H9 (cell line): ENCODE results near the gene CYB5R3. TPM values are rescaled to one million over a fixed set of nuclear protein-coding genes. Genes with fewer than 3 reads are reported as not detected.
"Not testable (repeated sequence)": the region's sequence is repeated elsewhere in the genome, so short reads cannot be mapped to it uniquely, and the experiment has no call there.

Source experiments
- DNase-seq: peaks from one replicate; pipeline ENCODE4 v3.0.0-alpha.2; 2017
- H2AFZ ChIP-seq: one replicate; pipeline ENCODE4 v1.6.1; 2013; ENCODE audit warnings: mild to moderate bottlenecking, low read length, control low read depth, moderate library complexity
- H2AK5ac ChIP-seq: 2 replicates; pipeline ENCODE4 v1.6.1; 2013; ENCODE audit warnings: low read length, control low read depth, mixed read lengths; ENCODE audit not compliant: insufficient read length
- H2BK120ac ChIP-seq: one replicate; pipeline ENCODE4 v1.6.1; 2013; ENCODE audit warnings: low read depth, mild to moderate bottlenecking, low read length, control low read depth, inconsistent platforms; ENCODE audit not compliant: poor library complexity, severe bottlenecking
- H2BK12ac ChIP-seq: 2 replicates; pipeline ENCODE4 v1.6.1; 2013; ENCODE audit warnings: low read length, control low read depth, mixed read lengths, low read depth; ENCODE audit not compliant: insufficient read length
- H2BK15ac ChIP-seq: 2 replicates; pipeline ENCODE4 v1.6.1; 2013; ENCODE audit warnings: low read depth, low read length, control low read depth
- H2BK20ac ChIP-seq: one replicate; pipeline ENCODE4 v1.6.1; 2013; ENCODE audit warnings: low read depth, mild to moderate bottlenecking, low read length, control low read depth, inconsistent platforms; ENCODE audit not compliant: poor library complexity, severe bottlenecking
- H2BK5ac ChIP-seq: 2 replicates; pipeline ENCODE4 v1.6.1; 2013; ENCODE audit warnings: low read length, control low read depth, mixed read lengths; ENCODE audit not compliant: insufficient read length
- H3K14ac ChIP-seq: 2 replicates; pipeline ENCODE4 v1.6.1; 2013; ENCODE audit warnings: low read length, control low read depth; ENCODE audit not compliant: insufficient read depth
- H3K18ac ChIP-seq: 2 replicates; pipeline ENCODE4 v1.6.1; 2013; ENCODE audit warnings: low read depth, mild to moderate bottlenecking, mixed read lengths, low read length, control low read depth; ENCODE audit not compliant: insufficient read length
- H3K23ac ChIP-seq: 2 replicates; pipeline ENCODE4 v1.6.1; 2013; ENCODE audit warnings: low read length, control low read depth, mixed read lengths, low read depth; ENCODE audit not compliant: insufficient read length
- H3K23me2 ChIP-seq: 2 replicates; pipeline ENCODE4 v1.6.1; 2013; ENCODE audit warnings: low read depth, mild to moderate bottlenecking, mixed read lengths, low read length, control low read depth; ENCODE audit not compliant: insufficient read length, poor library complexity, severe bottlenecking
- H3K27ac ChIP-seq: 2 replicates; pipeline ENCODE4 v1.5.1; 2013; ENCODE audit warnings: low read length, control low read depth, mixed read lengths, low read depth; ENCODE audit not compliant: insufficient read length
- H3K27me3 ChIP-seq: 2 replicates; pipeline ENCODE4 v1.6.1; 2013; ENCODE audit warnings: low read length, control low read depth, inconsistent platforms; ENCODE audit not compliant: insufficient read depth
- H3K4ac ChIP-seq: 2 replicates; pipeline ENCODE4 v1.6.1; 2013; ENCODE audit warnings: low read depth, mild to moderate bottlenecking, control low read depth, inconsistent platforms, low read length, moderate library complexity
- H3K4me1 ChIP-seq: 2 replicates; pipeline ENCODE4 v1.6.1; 2013; ENCODE audit warnings: low read length, control low read depth, inconsistent platforms; ENCODE audit not compliant: insufficient read depth
- H3K4me2 ChIP-seq: 2 replicates; pipeline ENCODE4 v1.6.1; 2013; ENCODE audit warnings: low read length, control low read depth, mixed read lengths; ENCODE audit not compliant: insufficient read length, insufficient read depth
- H3K56ac ChIP-seq: 2 replicates; pipeline ENCODE4 v1.6.1; 2013; ENCODE audit warnings: low read depth, mild to moderate bottlenecking, mixed read lengths, low read length, control low read depth; ENCODE audit not compliant: insufficient read length
- H3K79me1 ChIP-seq: 2 replicates; pipeline ENCODE4 v1.6.1; 2013; ENCODE audit warnings: low read depth, mild to moderate bottlenecking, moderate library complexity, low read length, control low read depth, inconsistent platforms; ENCODE audit not compliant: insufficient read depth, poor library complexity, severe bottlenecking
- H3K79me2 ChIP-seq: 2 replicates; pipeline ENCODE4 v1.6.1; 2013; ENCODE audit warnings: low read length, control low read depth, inconsistent platforms; ENCODE audit not compliant: insufficient read depth
- H3K9ac ChIP-seq: 2 replicates; pipeline ENCODE4 v1.6.1; 2013; ENCODE audit warnings: low read length, control low read depth, mixed read lengths; ENCODE audit not compliant: insufficient read length; ENCODE audit errors: extremely low read depth
- H3K9me3 ChIP-seq: one replicate; pipeline ENCODE4 v1.6.1; 2013; ENCODE audit warnings: low read depth, low read length, inconsistent platforms; ENCODE audit not compliant: control insufficient read depth
- H3T11ph ChIP-seq: one replicate; pipeline ENCODE4 v1.6.1; 2013; ENCODE audit warnings: mild to moderate bottlenecking, low read length, control low read depth, inconsistent platforms
- H4K20me1 ChIP-seq: one replicate; pipeline ENCODE4 v1.6.1; 2013; ENCODE audit not compliant: control insufficient read depth, insufficient read length, insufficient read depth
- H4K5ac ChIP-seq: 2 replicates; pipeline ENCODE4 v1.6.1; 2013; ENCODE audit warnings: low read depth, mild to moderate bottlenecking, mixed read lengths, low read length, control low read depth; ENCODE audit not compliant: insufficient read length
- H4K8ac ChIP-seq: replicated peaks from 2 replicates; pipeline ENCODE4 v1.6.1; 2013; ENCODE audit warnings: low read length, control low read depth, mixed read lengths, low read depth; ENCODE audit not compliant: insufficient read length
- H4K91ac ChIP-seq: 2 replicates; pipeline ENCODE4 v1.6.1; 2013; ENCODE audit warnings: low read depth, mild to moderate bottlenecking, moderate library complexity, mixed read lengths, low read length, control low read depth; ENCODE audit not compliant: insufficient read length
- H3K27ac Mint-ChIP-seq, 3 experiments: 2 replicates in 2 of 3; 3 replicates in 1 of 3; pipeline ENCODE4 v1.8.0; 2020 to 2021; ENCODE audit warnings: mixed read lengths in 3 of 3, mild to moderate bottlenecking in 1 of 3, moderate library complexity in 1 of 3
- H3K27me3 Mint-ChIP-seq: 2 replicates; pipeline ENCODE4 v1.8.0; 2021; ENCODE audit warnings: low read depth, mild to moderate bottlenecking, moderate library complexity, mixed read lengths
- H3K36me3 Mint-ChIP-seq, 3 experiments: 2 replicates in 2 of 3; 3 replicates in 1 of 3; pipeline ENCODE4 v1.8.0; 2020 to 2021; ENCODE audit warnings: low read depth in 3 of 3, mixed read lengths in 3 of 3; ENCODE audit not compliant: insufficient read depth in 1 of 3
- H3K4me1 Mint-ChIP-seq, 2 experiments: 2 replicates each; pipeline ENCODE4 v1.8.0; 2020; ENCODE audit warnings: mixed read lengths in 2 of 2
- H3K4me3 Mint-ChIP-seq, 2 experiments: 2 replicates in 1 of 2; 3 replicates in 1 of 2; pipeline ENCODE4 v1.8.0; 2020 to 2021; ENCODE audit warnings: mild to moderate bottlenecking in 2 of 2, mixed read lengths in 2 of 2, moderate library complexity in 1 of 2
- H3K9me3 Mint-ChIP-seq, 2 experiments: 2 replicates in 1 of 2; 3 replicates in 1 of 2; pipeline ENCODE4 v1.8.0; 2020; ENCODE audit warnings: mild to moderate bottlenecking in 2 of 2, mixed read lengths in 2 of 2, moderate library complexity in 1 of 2
- WGBS: extraction: QIAGEN DNeasy Blood & Tissue Kit; methylation state at CpG from one replicate; pipeline ENCODE4 v1.1.7; 2013; ENCODE audit warnings: missing lambda C conversion rate, low lambda C conversion rate, mixed read lengths; ENCODE audit not compliant: insufficient read length; ENCODE audit errors: extremely low coverage; 5-methylcytosine and 5-hydroxymethylcytosine counted together
- total RNA-seq: library from RNA; stranded (reverse); gene quantifications from 2 replicates; pipeline ENCODE4 v1.2.1, GENCODE V29; 2021
- TF ChIP-seq, protein P1 (sequence below): fragments of 200-600 bp; sonication (generic); conservative IDR thresholded peaks from 3 replicates; pipeline ENCODE4 v1.8.0; 2021; ENCODE audit warnings: antibody characterized with exemption, mild to moderate bottlenecking

The CYB5R3 gene
- total RNA-seq, 1 experiment from 2014 or later = 97.4 TPM

DNA sequence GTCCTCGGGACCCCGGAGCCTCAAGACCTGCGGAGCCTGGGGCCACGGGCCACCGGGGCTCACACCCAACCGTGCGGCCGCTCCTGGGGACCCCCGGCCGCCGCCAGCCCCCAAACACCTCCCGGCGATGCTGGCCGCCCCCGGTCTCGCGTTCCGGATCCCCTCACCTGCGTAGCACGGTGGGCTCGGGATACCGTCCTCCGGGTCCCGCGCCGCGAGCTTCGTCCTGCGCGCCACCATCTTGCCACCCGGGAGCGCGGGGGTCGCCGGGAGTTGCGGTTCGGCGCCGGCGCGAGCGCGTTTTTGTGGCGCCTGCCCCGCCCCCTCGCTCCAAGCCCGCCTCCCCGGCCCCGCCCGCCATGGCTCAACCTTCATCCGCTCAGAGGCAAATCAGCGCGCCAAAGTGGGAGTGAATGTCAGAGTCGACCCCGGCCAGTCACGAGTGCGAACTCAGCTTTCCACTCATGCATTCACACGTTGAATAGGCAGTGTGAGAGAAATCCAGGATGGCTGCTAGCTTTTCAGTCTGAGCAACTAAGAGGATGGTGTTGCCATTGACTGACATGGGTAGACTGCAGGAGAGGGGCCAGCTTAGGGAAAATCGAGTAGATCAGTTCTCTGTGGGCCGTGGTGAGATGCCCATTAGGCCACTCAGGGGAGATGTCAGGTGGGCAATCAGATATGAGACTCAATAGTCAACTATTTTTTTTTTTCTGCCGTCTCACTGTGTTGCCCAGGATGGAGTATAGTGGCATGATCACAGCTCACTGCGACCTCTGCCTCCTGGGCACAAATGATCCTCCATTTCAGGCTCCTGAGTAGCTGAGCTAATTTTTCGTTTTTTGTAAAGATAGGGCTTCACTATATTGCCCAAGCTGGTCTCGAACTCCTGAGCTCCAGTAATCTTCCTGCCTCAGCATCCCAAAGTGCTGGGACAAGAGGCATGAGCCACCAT, 67.2 kb downstream of the CYB5R3 start:
- H4K20me1 ChIP-seq = no peaks in the 10 kb centered on the region
- H2AFZ ChIP-seq = no peak overlapping the region
- no peak overlapping the region for H3K23ac ChIP-seq
- H3K27ac ChIP-seq = no peak overlapping the region
- peaks cover 8 to 11% of the 10 kb centered on the region in 2 experiments for H3K4me1 Mint-ChIP-seq
- no peak overlapping the region for H3K56ac ChIP-seq
- peak overlapping the region; percentile 48 to 94 (median 75); a peak in 5 of 7 replicates for H3K27ac Mint-ChIP-seq
- H3K9me3 Mint-ChIP-seq = no peaks in the 10 kb centered on the region; a peak in 1 of 5 replicates
- no peak overlapping the region for H2BK12ac ChIP-seq
- no peaks in the 10 kb centered on the region for H3K9me3 ChIP-seq
- H3K18ac ChIP-seq = peak overlapping the region; percentile 86
- H2BK20ac ChIP-seq = no peak overlapping the region
- no peak overlapping the region for H4K5ac ChIP-seq
- TF ChIP-seq, protein P1, sequence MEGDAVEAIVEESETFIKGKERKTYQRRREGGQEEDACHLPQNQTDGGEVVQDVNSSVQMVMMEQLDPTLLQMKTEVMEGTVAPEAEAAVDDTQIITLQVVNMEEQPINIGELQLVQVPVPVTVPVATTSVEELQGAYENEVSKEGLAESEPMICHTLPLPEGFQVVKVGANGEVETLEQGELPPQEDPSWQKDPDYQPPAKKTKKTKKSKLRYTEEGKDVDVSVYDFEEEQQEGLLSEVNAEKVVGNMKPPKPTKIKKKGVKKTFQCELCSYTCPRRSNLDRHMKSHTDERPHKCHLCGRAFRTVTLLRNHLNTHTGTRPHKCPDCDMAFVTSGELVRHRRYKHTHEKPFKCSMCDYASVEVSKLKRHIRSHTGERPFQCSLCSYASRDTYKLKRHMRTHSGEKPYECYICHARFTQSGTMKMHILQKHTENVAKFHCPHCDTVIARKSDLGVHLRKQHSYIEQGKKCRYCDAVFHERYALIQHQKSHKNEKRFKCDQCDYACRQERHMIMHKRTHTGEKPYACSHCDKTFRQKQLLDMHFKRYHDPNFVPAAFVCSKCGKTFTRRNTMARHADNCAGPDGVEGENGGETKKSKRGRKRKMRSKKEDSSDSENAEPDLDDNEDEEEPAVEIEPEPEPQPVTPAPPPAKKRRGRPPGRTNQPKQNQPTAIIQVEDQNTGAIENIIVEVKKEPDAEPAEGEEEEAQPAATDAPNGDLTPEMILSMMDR = no peak
- no peaks in the 10 kb centered on the region for H3K4me1 ChIP-seq
- no peak overlapping the region for H2BK5ac ChIP-seq
- H3K9ac ChIP-seq = peak overlapping the region; percentile 66
- no peak overlapping the region for H2BK15ac ChIP-seq
- no peaks in the 10 kb centered on the region for H3K79me1 ChIP-seq
- no peak overlapping the region for H2BK120ac ChIP-seq
- H3K79me2 ChIP-seq = no peaks in the 10 kb centered on the region; the same call in 1 of the 2 replicates
- peak overlapping the region; percentile 95 to 99 for H3K4me3 Mint-ChIP-seq
- no peaks in the 10 kb centered on the region for H3K27me3 ChIP-seq
- no peak overlapping the region for H3K4ac ChIP-seq
- peaks cover 37 to 75% (median 57%) of the 10 kb centered on the region in 3 experiments for H3K36me3 Mint-ChIP-seq
- H4K91ac ChIP-seq = no peak overlapping the region
- H3K27me3 Mint-ChIP-seq = no peaks in the 10 kb centered on the region
- no peak overlapping the region for H4K8ac ChIP-seq
- peak overlapping the region; percentile 82 for H3K14ac ChIP-seq
- no peak overlapping the region for H2AK5ac ChIP-seq
- H3K4me2 ChIP-seq = peak overlapping the region; percentile 54
- H3T11ph ChIP-seq = no peak overlapping the region
- peak; percentile 75 for DNase-seq
- H3K23me2 ChIP-seq = no peaks in the 10 kb centered on the region
- WGBS = no CpG with 5 or more reads among the region's 64 CpGs

- not testable (repeated sequence) for H3K18ac ChIP-seq, H2BK120ac ChIP-seq, H4K20me1 ChIP-seq, H3K27me3 ChIP-seq, H4K5ac ChIP-seq, H3K79me1 ChIP-seq, H2AK5ac ChIP-seq, H3K9me3 ChIP-seq, H3T11ph ChIP-seq, H2BK12ac ChIP-seq, H3K4ac ChIP-seq, H2BK15ac ChIP-seq, H3K27ac ChIP-seq, H3K27me3 Mint-ChIP-seq, DNase-seq, H3K23me2 ChIP-seq, H2AFZ ChIP-seq, H4K91ac ChIP-seq, H3K56ac ChIP-seq, H3K4me1 ChIP-seq, H3K79me2 ChIP-seq, H2BK5ac ChIP-seq, H4K8ac ChIP-seq, H2BK20ac ChIP-seq, H3K23ac ChIP-seq, H3K9me3 Mint-ChIP-seq
- H3K27ac Mint-ChIP-seq = peak overlapping the region; percentile 90 to 96 (median 91); a peak in 4 of 7 replicates
- H3K4me3 Mint-ChIP-seq = peak overlapping the region; percentile 95 to 99
- Histone ChIP-seq H3K9ac (peak overlapping the region; percentile 66), H3K4me2 (peak overlapping the region; percentile 54), H3K14ac (peak overlapping the region; percentile 56)
- no CpG with 5 or more reads among the region's 22 CpGs for WGBS
- H3K4me1 Mint-ChIP-seq = peaks cover 8 to 11% of the 10 kb centered on the region in 2 experiments
- peaks cover 32 to 68% (median 50%) of the 10 kb centered on the region in 3 experiments for H3K36me3 Mint-ChIP-seq
These were observed 67.9 kb downstream of the CYB5R3 start for GRCh38 chr22:42581194-42581761.
